ENCODE measurements around the gene HEBP1. TPM values are rescaled to one million over a fixed set of nuclear protein-coding genes. Genes with fewer than 3 reads are reported as not detected.

The HEBP1 gene
- total RNA-seq = 10 to 100 TPM; 23.5 to 28.6 TPM

GRCh38 chr12:12999959-13000615 is at the start of gene HEBP1:
Gene HEBP1, minus strand, starts transcription at chr12:13000265. Its CDS starts 151 bp downstream, at chr12:13000114.
- Mint-ChIP-seq H3K27me3 (peaks cover 6% of the 10 kb centered on the region), H3K4me3 (peak within 1 kb of the TSS; percentile 86), H3K4me1 (peaks cover 28% of the 10 kb centered on the region), H3K27ac (peak within 1 kb of the TSS; percentile 75), H3K36me3 (ENCODE audit: low read depth) (no peaks in the 10 kb centered on the region), H3K9me3 (ENCODE audit: low read depth) (no peaks in the 10 kb centered on the region)
- peak; percentile 92 for ATAC-seq
- intact Hi-C loops (cut with DNase I, micrococcal nuclease) = loop anchor here (1.0 to 5.0 kb wide), 15 partner anchors 44 to 1772 kb away; partner anchors contain the start of genes DDX47 (in 2 of the 2), FAM234B (in 2 of the 2), BORCS5 (in 1 of the 2) and EMP1 (in 1 of the 2)
- ChIA-PET POLR2A (no interaction called here), CTCF (interaction anchor here (0.7 to 3.7 kb wide), 4 partner anchors 9 to 212 kb away, joined by 3 to 21 read pairs (median 6); no protein-coding TSS in a partner anchor)
- peak; percentile 99 for DNase-seq

GRCh38 chr12:13049816-13050215 is 49.8 kb upstream of the HEBP1 start:
- no peaks in the 10 kb centered on the region for H3K27me3 Mint-ChIP-seq
- no peak for ATAC-seq
- H3K27ac Mint-ChIP-seq = no peak overlapping the region
- CTCF ChIA-PET = no interaction called here
- DNase-seq = no peak
- POLR2A ChIA-PET = no interaction called here
- intact Hi-C loops (cut with DNase I, micrococcal nuclease) = loop anchor here (5.0 kb wide), 2 partner anchors 153 to 263 kb away; partner anchors contain the start of gene APOLD1 (in 1 of the 2)
- H3K4me1 Mint-ChIP-seq = peaks cover 44% of the 10 kb centered on the region
- no peak overlapping the region for H3K4me3 Mint-ChIP-seq
- H3K36me3 Mint-ChIP-seq (ENCODE audit: low read depth) = peaks cover 5% of the 10 kb centered on the region
- peaks cover 13% of the 10 kb centered on the region for H3K9me3 Mint-ChIP-seq (ENCODE audit: low read depth)

- H3K27ac Mint-ChIP-seq = peak overlapping the region; percentile 31
- ATAC-seq (peak; percentile 86), DNase-seq (no peak)
- H3K27me3 Mint-ChIP-seq = peaks cover 5% of the 10 kb centered on the region
- peaks cover 38% of the 10 kb centered on the region for H3K4me1 Mint-ChIP-seq
- intact Hi-C loops (cut with DNase I, micrococcal nuclease) = loop anchor here (1.0 to 5.0 kb wide), 4 partner anchors 56 to 260 kb away; partner anchors contain the start of genes APOLD1 (in 1 of the 2), EMP1 (in 1 of the 2) and GSG1 (in 1 of the 2)
- H3K4me3 Mint-ChIP-seq = no peak overlapping the region
- peaks cover 2% of the 10 kb centered on the region for H3K36me3 Mint-ChIP-seq (ENCODE audit: low read depth)
- POLR2A ChIA-PET = interaction anchor here (0.5 to 1.0 kb wide), 4 partner anchors 55 to 736 kb away, joined by 3 to 7 read pairs (median 4); partner anchors contain the start of gene EMP1
- CTCF ChIA-PET = interaction anchor here (1.2 to 1.8 kb wide), 5 partner anchors 19 to 679 kb away, joined by 3 to 6 read pairs (median 4); no protein-coding TSS in a partner anchor
- peaks cover 5% of the 10 kb centered on the region for H3K9me3 Mint-ChIP-seq (ENCODE audit: low read depth)
These were observed 46.9 kb upstream of the HEBP1 start for GRCh38 chr12:13046964-13047363.

- Mint-ChIP-seq H3K4me3 (peak overlapping the region; percentile 83), H3K36me3 (ENCODE audit: low read depth) (peaks cover 2% of the 10 kb centered on the region), H3K27ac (no peak overlapping the region), H3K4me1 (peaks cover 31% of the 10 kb centered on the region), H3K9me3 (ENCODE audit: low read depth) (peaks cover 5% of the 10 kb centered on the region), H3K27me3 (peaks cover 5% of the 10 kb centered on the region)
- POLR2A ChIA-PET = no interaction called here
- CTCF ChIA-PET = interaction anchor here (0.6 to 3.3 kb wide), 10 partner anchors 20 to 678 kb away, joined by 3 to 13 read pairs (median 4); partner anchors contain the start of gene GPRC5A
- intact Hi-C loops (cut with DNase I, micrococcal nuclease) = loop anchor here (2.0 to 5.0 kb wide), 6 partner anchors 45 to 259 kb away; partner anchors contain the start of genes APOLD1 (in 1 of the 2), GSG1 (in 1 of the 2) and HEBP1 (in 1 of the 2)
- DNase-seq = no peak
- no peak for ATAC-seq
These were observed 45.8 kb upstream of the HEBP1 start for GRCh38 chr12:13045816-13046215.

GRCh38 chr12:13044906-13045299 is 44.8 kb upstream of the HEBP1 start:
- no peak for ATAC-seq
- ChIA-PET POLR2A (interaction anchor here (0.7 kb wide), 1 partner anchor 308 kb away, joined by 3 read pairs; no protein-coding TSS in a partner anchor), CTCF (interaction anchor here (0.6 to 3.3 kb wide), 10 partner anchors 20 to 226 kb away, joined by 3 to 13 read pairs (median 3); partner anchors contain the start of gene GPRC5A)
- peak overlapping the region; percentile 17 for H3K27ac Mint-ChIP-seq
- H3K4me3 Mint-ChIP-seq = peak overlapping the region; percentile 83
- intact Hi-C loops (cut with DNase I, micrococcal nuclease) = loop anchor here (1.0 to 5.0 kb wide), 7 partner anchors 44 to 258 kb away; partner anchors contain the start of genes HEBP1 (in 2 of the 2) and APOLD1 (in 1 of the 2)
- H3K27me3 Mint-ChIP-seq = peaks cover 5% of the 10 kb centered on the region
- peaks cover 29% of the 10 kb centered on the region for H3K4me1 Mint-ChIP-seq
- DNase-seq = no peak
- peaks cover 2% of the 10 kb centered on the region for H3K36me3 Mint-ChIP-seq (ENCODE audit: low read depth)
- peaks cover 5% of the 10 kb centered on the region for H3K9me3 Mint-ChIP-seq (ENCODE audit: low read depth)

GRCh38 chr12:13044002-13044905 is 44.2 kb upstream of the HEBP1 start, which contains the start of gene FAM234B:
Gene FAM234B, plus strand, starts transcription at chr12:13044381. Its CDS starts 23 bp downstream, at chr12:13044404.
- peak within 1 kb of the TSS; percentile 77 for H3K27ac Mint-ChIP-seq
- ChIA-PET POLR2A (interaction anchor here (0.6 to 0.8 kb wide), 3 partner anchors 43 to 167 kb away, joined by 4 to 7 read pairs (median 4); no protein-coding TSS in a partner anchor), CTCF (interaction anchor here (0.6 to 3.3 kb wide), 15 partner anchors 7 to 225 kb away, joined by 3 to 13 read pairs (median 3); no protein-coding TSS in a partner anchor)
- peaks cover 5% of the 10 kb centered on the region for H3K9me3 Mint-ChIP-seq (ENCODE audit: low read depth)
- H3K27me3 Mint-ChIP-seq = peaks cover 5% of the 10 kb centered on the region
- DNase-seq = peak; percentile 85
- ATAC-seq = peak; percentile 88
- peak within 1 kb of the TSS; percentile 83 for H3K4me3 Mint-ChIP-seq
- intact Hi-C loops (cut with DNase I, micrococcal nuclease) = loop anchor here (1.0 to 5.0 kb wide), 5 partner anchors 43 to 168 kb away; partner anchors contain the start of gene HEBP1 (in 2 of the 2)
- peaks cover 2% of the 10 kb centered on the region for H3K36me3 Mint-ChIP-seq (ENCODE audit: low read depth)
- peaks cover 27% of the 10 kb centered on the region for H3K4me1 Mint-ChIP-seq

- ChIA-PET POLR2A (no interaction called here), CTCF (interaction anchor here (1.0 to 3.3 kb wide), 5 partner anchors 8 to 213 kb away, joined by 3 to 13 read pairs (median 5); no protein-coding TSS in a partner anchor)
- no peak for ATAC-seq
- H3K36me3 Mint-ChIP-seq (ENCODE audit: low read depth) = no peaks in the 10 kb centered on the region
- H3K4me1 Mint-ChIP-seq = peaks cover 19% of the 10 kb centered on the region
- H3K27me3 Mint-ChIP-seq = peaks cover 5% of the 10 kb centered on the region
- intact Hi-C loops (cut with DNase I, micrococcal nuclease) = loop anchor here in 1 of 2 experiments (5.0 kb wide), 1 partner anchor 170 kb away; no protein-coding TSS in a partner anchor
- H3K27ac Mint-ChIP-seq = no peak overlapping the region
- no peaks in the 10 kb centered on the region for H3K9me3 Mint-ChIP-seq (ENCODE audit: low read depth)
- no peak for DNase-seq
- no peak overlapping the region for H3K4me3 Mint-ChIP-seq
These were observed 42.7 kb upstream of the HEBP1 start for GRCh38 chr12:13042666-13043230.

GRCh38 chr12:13041224-13041623 is 41.2 kb upstream of the HEBP1 start:
- Mint-ChIP-seq H3K36me3 (ENCODE audit: low read depth) (no peaks in the 10 kb centered on the region), H3K4me3 (no peak overlapping the region), H3K27ac (no peak overlapping the region), H3K9me3 (ENCODE audit: low read depth) (no peaks in the 10 kb centered on the region), H3K27me3 (peaks cover 5% of the 10 kb centered on the region), H3K4me1 (peaks cover 13% of the 10 kb centered on the region)
- ChIA-PET POLR2A (no interaction called here), CTCF (interaction anchor here (0.7 to 1.3 kb wide), 2 partner anchors 125 to 206 kb away, joined by 3 to 4 read pairs; no protein-coding TSS in a partner anchor)
- intact Hi-C loops (cut with DNase I, micrococcal nuclease) = loop anchor here in 1 of 2 experiments (5.0 kb wide), 1 partner anchor 171 kb away; no protein-coding TSS in a partner anchor
- DNase-seq = no peak
- no peak for ATAC-seq

GRCh38 chr12:13039328-13039956 is 39.4 kb upstream of the HEBP1 start:
- Mint-ChIP-seq H3K4me3 (no peak overlapping the region), H3K9me3 (ENCODE audit: low read depth) (no peaks in the 10 kb centered on the region), H3K36me3 (ENCODE audit: low read depth) (no peaks in the 10 kb centered on the region), H3K27ac (no peak overlapping the region), H3K27me3 (peaks cover 5% of the 10 kb centered on the region), H3K4me1 (no peaks in the 10 kb centered on the region)
- no peak for DNase-seq
- no peak for ATAC-seq
- ChIA-PET POLR2A (interaction anchor here (0.6 kb wide), 1 partner anchor 33 kb away, joined by 5 read pairs; no protein-coding TSS in a partner anchor), CTCF (interaction anchor here (1.0 to 1.4 kb wide), 2 partner anchors 173 to 216 kb away, joined by 3 read pairs; no protein-coding TSS in a partner anchor)
- intact Hi-C loops (cut with DNase I, micrococcal nuclease) = no loop called here

Measured in activated CD4-positive, alpha-beta T cell treated with anti-CD3 and anti-CD28 coated beads for 36 hours (primary cell).